Erythroblast (primary cell): ENCODE measurements around the gene TCF3.
A peak's percentile ranks its signal among the peaks of the same experiment; 100 is the strongest.
"Not testable (repeated sequence)": the region's sequence is repeated elsewhere in the genome, so short reads cannot be mapped to it uniquely, and the experiment has no call there.

Source experiments
- DNase-seq, 2 experiments: peaks; one replicate each; lab custom pipeline; 2025; lab: John Stamatoyannopoulos, UW
- GATA1 ChIP-seq: IDR thresholded peaks from 2 replicates; pipeline ENCODE4 v1.6.1; 2011; ENCODE audit warnings: low read depth, mild to moderate bottlenecking, control low read depth, low read length, moderate library complexity
- POLR2A ChIP-seq: IDR thresholded peaks from 2 replicates; pipeline ENCODE4 v1.6.1; 2011; ENCODE audit warnings: mild to moderate bottlenecking, low read length

Gene TCF3

GRCh38 chr19:1649706-1650649 is 2.4 kb downstream of the TCF3 start:
- TF ChIP-seq GATA1 (no peak), POLR2A (no peak)
- DNase-seq = no peak

GRCh38 chr19:1648920-1649541 is 3.4 kb downstream of the TCF3 start:
- peak in 1 of 2 experiments; percentile 56 for DNase-seq
- peak; percentile 33 for TF ChIP-seq POLR2A
- TF ChIP-seq GATA1 = no peak

GRCh38 chr19:1648459-1648849 is 4.0 kb downstream of the TCF3 start:
- TF ChIP-seq GATA1 = no peak
- TF ChIP-seq POLR2A = no peak
- no peak for DNase-seq

- no peak for DNase-seq
- no peak for TF ChIP-seq GATA1
- no peak for TF ChIP-seq POLR2A
These were observed 4.6 kb downstream of the TCF3 start for GRCh38 chr19:1647501-1648458.

GRCh38 chr19:1646659-1647453 is 5.6 kb downstream of the TCF3 start:
- no peak for DNase-seq
- no peak for TF ChIP-seq POLR2A
- TF ChIP-seq GATA1 = no peak

GRCh38 chr19:1646149-1646548 is 6.3 kb downstream of the TCF3 start:
- no peak for TF ChIP-seq POLR2A
- DNase-seq = no peak

- DNase-seq = no peak
- no peak for TF ChIP-seq GATA1
- TF ChIP-seq POLR2A = no peak
These were observed 7.1 kb downstream of the TCF3 start for GRCh38 chr19:1645299-1645698.

GRCh38 chr19:1644070-1644469 is 8.3 kb downstream of the TCF3 start:
- no peak for DNase-seq
- TF ChIP-seq GATA1 (no peak), POLR2A (no peak)

- not testable (repeated sequence) for DNase-seq
These were observed 11.4 kb downstream of the TCF3 start for GRCh38 chr19:1640893-1641448.

GRCh38 chr19:1636325-1637236 is 15.8 kb downstream of the TCF3 start:
- DNase-seq = no peak
- TF ChIP-seq POLR2A (no peak), GATA1 (no peak)

GRCh38 chr19:1634938-1635243 is 17.5 kb downstream of the TCF3 start:
- no peak for DNase-seq

More at GRCh38 chr19:1634938-1635243, 17.5 kb downstream of the TCF3 start:
- TF ChIP-seq GATA1 (no peak), POLR2A (no peak)
